Stomach (tissue), 4 donors: ENCODE data around the gene DOCK2.

Experiments used
- CTCF ChIP-seq, 7 experiments: fragments of 450-650 bp in 4 of 7; fragments of 200-600 bp in 3 of 7; sonication (generic) in 3 of 7; IDR thresholded peaks; one replicate each; pipeline ENCODE4 v1.5.1; 2016 to 2019; ENCODE audit warnings: antibody characterized with exemption in 7 of 7, control low read depth in 2 of 7, mild to moderate bottlenecking in 1 of 7
- EP300 ChIP-seq: sonication (generic); formaldehyde crosslinking; IDR thresholded peaks from one replicate; pipeline ENCODE4 v1.6.1; 2017; ENCODE audit warnings: antibody characterized with exemption
- POLR2A ChIP-seq, 4 donors: fragments of 450-650 bp; IDR thresholded peaks; one replicate each; pipeline ENCODE4 v1.6.1; 2016; ENCODE audit warnings: antibody characterized with exemption in 4 of 4, control low read depth in 2 of 4, mild to moderate bottlenecking in 1 of 4, moderate library complexity in 1 of 4
- POLR2AphosphoS5 ChIP-seq, 3 donors: sonication (generic); formaldehyde crosslinking; IDR thresholded peaks; one replicate each; pipeline ENCODE4 v1.6.1; 2016; ENCODE audit warnings: antibody characterized with exemption in 3 of 3

GRCh38 chr5:170105642-170106611, 468.9 kb downstream of the DOCK2 start, which contains the start of gene FOXI1:
- TF ChIP-seq CTCF (IDR thresholded peaks at IDR 0.05), result no peak
- no peak for TF ChIP-seq POLR2A (IDR thresholded peaks at IDR 0.05)
- no peak for TF ChIP-seq EP300
- TF ChIP-seq POLR2AphosphoS5 (IDR thresholded peaks at IDR 0.05), result no peak
